Measurements from ENCODE around the gene NKD2. TPM values are rescaled to one million over a fixed set of nuclear protein-coding genes. Genes with fewer than 3 reads are reported as not detected.

The NKD2 gene
- total and polyA plus RNA-seq, 9 of the 15 experiments (the other 6 are each of a cell fraction or from before 2014, with no cell fraction given) = 0.09 to 0.64 (median 0.27) TPM; not detected in 5

DNA sequence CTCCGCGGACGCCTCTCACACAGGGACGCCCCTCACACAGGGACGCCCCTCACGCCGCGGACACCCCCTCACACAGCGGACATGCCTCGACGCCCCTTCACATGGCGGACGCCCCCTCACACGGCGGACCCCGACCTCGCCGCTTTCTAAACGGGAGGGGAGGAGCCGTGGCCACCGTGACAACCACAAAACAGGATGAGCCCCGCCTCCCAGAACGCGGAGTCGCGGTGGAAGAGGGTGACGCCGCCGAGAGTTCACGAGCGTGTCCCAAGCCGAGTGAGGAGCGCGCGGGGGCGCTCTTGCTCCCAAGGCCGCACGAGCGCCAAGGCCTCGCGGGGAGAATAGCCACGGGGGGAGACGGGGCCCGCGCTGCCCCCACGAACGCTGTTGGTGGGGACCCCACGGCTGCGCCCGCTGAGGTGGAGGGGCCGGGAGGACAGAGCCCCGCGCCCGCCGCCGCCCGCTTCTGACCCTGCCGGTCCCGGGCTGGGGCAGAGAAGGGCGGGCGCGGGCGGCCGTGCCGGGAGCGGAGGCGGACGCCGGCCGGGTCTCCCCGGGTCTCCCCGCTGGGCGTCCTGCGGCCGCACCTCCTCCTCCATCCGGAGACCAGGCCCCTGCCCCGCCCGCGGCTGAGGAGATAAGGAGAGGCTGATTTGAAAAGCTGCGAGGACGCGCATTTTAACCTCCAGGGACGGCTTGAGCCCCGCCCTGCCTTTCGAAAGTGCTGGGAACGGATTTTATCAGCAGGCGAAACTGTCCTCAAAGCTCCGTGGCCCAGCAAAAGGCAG is 3.9 kb upstream of the NKD2 start (continued):
- TF ChIP-seq, protein P1, sequence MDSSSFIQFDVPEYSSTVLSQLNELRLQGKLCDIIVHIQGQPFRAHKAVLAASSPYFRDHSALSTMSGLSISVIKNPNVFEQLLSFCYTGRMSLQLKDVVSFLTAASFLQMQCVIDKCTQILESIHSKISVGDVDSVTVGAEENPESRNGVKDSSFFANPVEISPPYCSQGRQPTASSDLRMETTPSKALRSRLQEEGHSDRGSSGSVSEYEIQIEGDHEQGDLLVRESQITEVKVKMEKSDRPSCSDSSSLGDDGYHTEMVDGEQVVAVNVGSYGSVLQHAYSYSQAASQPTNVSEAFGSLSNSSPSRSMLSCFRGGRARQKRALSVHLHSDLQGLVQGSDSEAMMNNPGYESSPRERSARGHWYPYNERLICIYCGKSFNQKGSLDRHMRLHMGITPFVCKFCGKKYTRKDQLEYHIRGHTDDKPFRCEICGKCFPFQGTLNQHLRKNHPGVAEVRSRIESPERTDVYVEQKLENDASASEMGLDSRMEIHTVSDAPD (CRISPR knock-in tag; IDR thresholded peaks at IDR 0.05) = no peak
- TF ChIP-seq ZNF24 (IDR thresholded peaks at IDR 0.05) (no peak), TCF7 (IDR thresholded peaks at IDR 0.05; ENCODE audit: borderline replicate concordance) (no peak), NELFE (IDR thresholded peaks at IDR 0.05; ENCODE audit: insufficient read depth, insufficient read length) (no peak), KLF6 (CRISPR knock-in tag; IDR thresholded peaks at IDR 0.05; ENCODE audit: borderline replicate concordance) (no peak), ZNF696 (CRISPR knock-in tag; conservative IDR thresholded peaks at IDR 0.05) (no peak), SREBF2 (CRISPR knock-in tag; IDR thresholded peaks at IDR 0.05) (no peak), BACH1 (tag; IDR thresholded peaks at IDR 0.05) (no peak), MYC (IDR thresholded peaks at IDR 0.05; ENCODE audit: low read depth, low read length) (peak; percentile 3), MYC (CRISPR knock-in tag; IDR thresholded peaks at IDR 0.05; ENCODE audit: borderline replicate concordance, low read depth) (no peak), BHLHE40 (IDR thresholded peaks at IDR 0.05; ENCODE audit: low read length) (peak; percentile 45; the same call in 1 of the 2 replicates), HDAC1 (IDR thresholded peaks at IDR 0.05) (no peak), FOXA1 (IDR thresholded peaks at IDR 0.05; ENCODE audit: borderline replicate concordance) (no peak)
- TF ChIP-seq, protein P2, sequence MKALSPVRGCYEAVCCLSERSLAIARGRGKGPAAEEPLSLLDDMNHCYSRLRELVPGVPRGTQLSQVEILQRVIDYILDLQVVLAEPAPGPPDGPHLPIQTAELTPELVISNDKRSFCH (CRISPR knock-in tag; IDR thresholded peaks at IDR 0.05) = no peak
- TF ChIP-seq, protein P2 (tag; IDR thresholded peaks at IDR 0.05) = peak; percentile 29; the same call in 1 of the 2 replicates
- TF ChIP-seq, protein P3, sequence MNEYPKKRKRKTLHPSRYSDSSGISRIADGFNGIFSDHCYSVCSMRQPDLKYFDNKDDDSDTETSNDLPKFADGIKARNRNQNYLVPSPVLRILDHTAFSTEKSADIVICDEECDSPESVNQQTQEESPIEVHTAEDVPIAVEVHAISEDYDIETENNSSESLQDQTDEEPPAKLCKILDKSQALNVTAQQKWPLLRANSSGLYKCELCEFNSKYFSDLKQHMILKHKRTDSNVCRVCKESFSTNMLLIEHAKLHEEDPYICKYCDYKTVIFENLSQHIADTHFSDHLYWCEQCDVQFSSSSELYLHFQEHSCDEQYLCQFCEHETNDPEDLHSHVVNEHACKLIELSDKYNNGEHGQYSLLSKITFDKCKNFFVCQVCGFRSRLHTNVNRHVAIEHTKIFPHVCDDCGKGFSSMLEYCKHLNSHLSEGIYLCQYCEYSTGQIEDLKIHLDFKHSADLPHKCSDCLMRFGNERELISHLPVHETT (CRISPR knock-in tag; conservative IDR thresholded peaks at IDR 0.05 in 1 of 2, IDR thresholded peaks at IDR 0.05 in 1 of 2) = no peak
- TF ChIP-seq, protein P4, sequence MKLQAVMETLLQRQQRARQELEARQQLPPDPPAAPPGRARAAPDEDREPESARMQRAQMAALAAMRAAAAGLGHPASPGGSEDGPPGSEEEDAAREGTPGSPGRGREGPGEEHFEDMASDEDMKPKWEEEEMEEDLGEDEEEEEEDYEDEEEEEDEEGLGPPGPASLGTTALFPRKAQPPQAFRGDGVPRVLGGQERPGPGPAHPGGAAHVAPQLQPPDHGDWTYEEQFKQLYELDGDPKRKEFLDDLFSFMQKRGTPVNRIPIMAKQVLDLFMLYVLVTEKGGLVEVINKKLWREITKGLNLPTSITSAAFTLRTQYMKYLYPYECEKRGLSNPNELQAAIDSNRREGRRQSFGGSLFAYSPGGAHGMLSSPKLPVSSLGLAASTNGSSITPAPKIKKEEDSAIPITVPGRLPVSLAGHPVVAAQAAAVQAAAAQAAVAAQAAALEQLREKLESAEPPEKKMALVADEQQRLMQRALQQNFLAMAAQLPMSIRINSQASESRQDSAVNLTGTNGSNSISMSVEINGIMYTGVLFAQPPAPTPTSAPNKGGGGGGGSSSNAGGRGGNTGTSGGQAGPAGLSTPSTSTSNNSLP (IDR thresholded peaks at IDR 0.05; ENCODE audit: borderline replicate concordance, low read depth, low read length) = no peak
- TF ChIP-seq, protein P5, sequence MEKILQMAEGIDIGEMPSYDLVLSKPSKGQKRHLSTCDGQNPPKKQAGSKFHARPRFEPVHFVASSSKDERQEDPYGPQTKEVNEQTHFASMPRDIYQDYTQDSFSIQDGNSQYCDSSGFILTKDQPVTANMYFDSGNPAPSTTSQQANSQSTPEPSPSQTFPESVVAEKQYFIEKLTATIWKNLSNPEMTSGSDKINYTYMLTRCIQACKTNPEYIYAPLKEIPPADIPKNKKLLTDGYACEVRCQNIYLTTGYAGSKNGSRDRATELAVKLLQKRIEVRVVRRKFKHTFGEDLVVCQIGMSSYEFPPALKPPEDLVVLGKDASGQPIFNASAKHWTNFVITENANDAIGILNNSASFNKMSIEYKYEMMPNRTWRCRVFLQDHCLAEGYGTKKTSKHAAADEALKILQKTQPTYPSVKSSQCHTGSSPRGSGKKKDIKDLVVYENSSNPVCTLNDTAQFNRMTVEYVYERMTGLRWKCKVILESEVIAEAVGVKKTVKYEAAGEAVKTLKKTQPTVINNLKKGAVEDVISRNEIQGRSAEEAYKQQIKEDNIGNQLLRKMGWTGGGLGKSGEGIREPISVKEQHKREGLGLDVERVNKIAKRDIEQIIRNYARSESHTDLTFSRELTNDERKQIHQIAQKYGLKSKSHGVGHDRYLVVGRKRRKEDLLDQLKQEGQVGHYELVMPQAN (IDR thresholded peaks at IDR 0.05; ENCODE audit: borderline replicate concordance) = no peak
- TF ChIP-seq, protein P6, sequence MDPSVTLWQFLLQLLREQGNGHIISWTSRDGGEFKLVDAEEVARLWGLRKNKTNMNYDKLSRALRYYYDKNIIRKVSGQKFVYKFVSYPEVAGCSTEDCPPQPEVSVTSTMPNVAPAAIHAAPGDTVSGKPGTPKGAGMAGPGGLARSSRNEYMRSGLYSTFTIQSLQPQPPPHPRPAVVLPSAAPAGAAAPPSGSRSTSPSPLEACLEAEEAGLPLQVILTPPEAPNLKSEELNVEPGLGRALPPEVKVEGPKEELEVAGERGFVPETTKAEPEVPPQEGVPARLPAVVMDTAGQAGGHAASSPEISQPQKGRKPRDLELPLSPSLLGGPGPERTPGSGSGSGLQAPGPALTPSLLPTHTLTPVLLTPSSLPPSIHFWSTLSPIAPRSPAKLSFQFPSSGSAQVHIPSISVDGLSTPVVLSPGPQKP (CRISPR knock-in tag; IDR thresholded peaks at IDR 0.05) = no peak

All from K562 (cell line).